Gastroesophageal sphincter (tissue), 3 donors: ENCODE results near the gene CHIT1.

Experiments used
- EP300 ChIP-seq: sonication (generic); formaldehyde crosslinking; IDR thresholded peaks from one replicate; pipeline ENCODE4 v1.6.1; 2017; ENCODE audit warnings: antibody characterized with exemption, mild to moderate bottlenecking
- TF ChIP-seq, protein P1 (sequence below), 4 experiments: fragments of 200-600 bp in 2 of 4; fragments of 450-650 bp in 2 of 4; sonication (generic) in 1 of 4; IDR thresholded peaks; one replicate each; pipeline ENCODE4 v1.5.1; 2017 to 2019; ENCODE audit warnings: antibody characterized with exemption in 4 of 4, mild to moderate bottlenecking in 2 of 4, moderate library complexity in 2 of 4

DNA sequence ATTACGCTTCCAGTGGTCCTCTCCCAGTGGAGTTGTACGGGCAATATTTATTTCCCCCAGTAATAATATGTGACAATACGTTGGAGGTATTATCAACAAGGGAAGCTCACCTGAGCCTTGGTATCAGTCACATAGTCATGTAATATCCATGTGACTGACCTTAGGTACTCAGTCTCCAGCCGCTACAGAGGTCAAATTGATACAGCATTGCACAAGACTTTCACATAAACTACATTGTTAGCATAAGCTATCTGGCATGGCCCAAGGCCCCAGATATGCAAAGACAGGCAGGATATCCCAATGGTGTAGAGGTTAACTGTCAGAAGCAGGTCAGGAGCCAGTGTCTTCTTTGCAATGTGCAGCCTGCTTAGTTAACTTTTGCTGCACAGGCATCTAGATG is 15.3 kb upstream of the CHIT1 start:
- no peak for TF ChIP-seq EP300
- TF ChIP-seq, protein P1, sequence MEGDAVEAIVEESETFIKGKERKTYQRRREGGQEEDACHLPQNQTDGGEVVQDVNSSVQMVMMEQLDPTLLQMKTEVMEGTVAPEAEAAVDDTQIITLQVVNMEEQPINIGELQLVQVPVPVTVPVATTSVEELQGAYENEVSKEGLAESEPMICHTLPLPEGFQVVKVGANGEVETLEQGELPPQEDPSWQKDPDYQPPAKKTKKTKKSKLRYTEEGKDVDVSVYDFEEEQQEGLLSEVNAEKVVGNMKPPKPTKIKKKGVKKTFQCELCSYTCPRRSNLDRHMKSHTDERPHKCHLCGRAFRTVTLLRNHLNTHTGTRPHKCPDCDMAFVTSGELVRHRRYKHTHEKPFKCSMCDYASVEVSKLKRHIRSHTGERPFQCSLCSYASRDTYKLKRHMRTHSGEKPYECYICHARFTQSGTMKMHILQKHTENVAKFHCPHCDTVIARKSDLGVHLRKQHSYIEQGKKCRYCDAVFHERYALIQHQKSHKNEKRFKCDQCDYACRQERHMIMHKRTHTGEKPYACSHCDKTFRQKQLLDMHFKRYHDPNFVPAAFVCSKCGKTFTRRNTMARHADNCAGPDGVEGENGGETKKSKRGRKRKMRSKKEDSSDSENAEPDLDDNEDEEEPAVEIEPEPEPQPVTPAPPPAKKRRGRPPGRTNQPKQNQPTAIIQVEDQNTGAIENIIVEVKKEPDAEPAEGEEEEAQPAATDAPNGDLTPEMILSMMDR (IDR thresholded peaks at IDR 0.05), result no peak
